MM.1S (cell line): ENCODE data around the gene HDAC9.

Experiments
- CTCF ChIP-seq: fragments of 300-600 bp; sonication (generic); IDR thresholded peaks from 2 replicates; pipeline ENCODE4 v1.5.1; 2016; ENCODE audit warnings: antibody characterized with exemption, low read length, mixed read lengths
- EZH2 ChIP-seq: fragments of 300-600 bp; sonication (generic); optimal IDR thresholded peaks from 2 replicates; pipeline ENCODE3; 2017; ENCODE audit warnings: low read depth, mild to moderate bottlenecking, antibody characterized with exemption, low read length, mixed read lengths

- TF ChIP-seq CTCF, result no peak
- TF ChIP-seq EZH2, result no peak
Observed at GRCh38 chr7:18489624-18490023, 5.9 kb upstream of the HDAC9 start.
